GM19438 (cell line): Measurements from ENCODE around the gene SF3B4.

Source experiments
- ATAC-seq: cut with Tn5 transposase; IDR thresholded peaks from one replicate; pipeline ENCODE4 v1.9.1; 2021; ENCODE audit warnings: low read depth; ENCODE audit not compliant: unreplicated experiment

Gene SF3B4

GRCh38 chr1:149933208-149933607, 5.6 kb upstream of the SF3B4 start:
- no peak for ATAC-seq

- no peak for ATAC-seq
Observed at GRCh38 chr1:149932474-149932873, 4.9 kb upstream of the SF3B4 start.

GRCh38 chr1:149931212-149931790, 3.7 kb upstream of the SF3B4 start:
- no peak for ATAC-seq

GRCh38 chr1:149929856-149930255, 2.3 kb upstream of the SF3B4 start:
- ATAC-seq = no peak

GRCh38 chr1:149928401-149928724, 760 bp upstream of the SF3B4 start:
- no peak for ATAC-seq

- ATAC-seq = no peak
Observed at GRCh38 chr1:149927056-149927562, 494 bp downstream of the SF3B4 start.

- no peak for ATAC-seq
Observed at GRCh38 chr1:149926296-149926695, 1.3 kb downstream of the SF3B4 start.

- no peak for ATAC-seq
Observed at GRCh38 chr1:149925751-149926150, 1.9 kb downstream of the SF3B4 start.

- no peak for ATAC-seq
Observed at GRCh38 chr1:149925345-149925744, 2.3 kb downstream of the SF3B4 start.

GRCh38 chr1:149923626-149924025, 4.0 kb downstream of the SF3B4 start:
- ATAC-seq = no peak

GRCh38 chr1:149917571-149918144, 9.9 kb downstream of the SF3B4 start, which contains the start of gene SV2A:
TSS of gene SV2A (minus strand) at chr1:149917844. CDS start at chr1:149913840, 4,004 bp downstream.
- peak; percentile 59 for ATAC-seq

GRCh38 chr1:149916898-149917252, 10.7 kb downstream of the SF3B4 start:
- ATAC-seq = no peak

GRCh38 chr1:149916193-149916897, 11.3 kb downstream of the SF3B4 start:
- ATAC-seq = no peak

GRCh38 chr1:149915429-149916192, 12.0 kb downstream of the SF3B4 start:
- no peak for ATAC-seq

GRCh38 chr1:149914545-149914944, 13.1 kb downstream of the SF3B4 start:
- no peak for ATAC-seq

- no peak for ATAC-seq
Observed at GRCh38 chr1:149906570-149907075, 21.0 kb downstream of the SF3B4 start.

- ATAC-seq = no peak
Observed at GRCh38 chr1:149903836-149904491, 23.6 kb downstream of the SF3B4 start.

GRCh38 chr1:149899460-149900284, 27.9 kb downstream of the SF3B4 start, which contains the start of gene BOLA1:
TSS of gene BOLA1 (plus strand) at chr1:149899568. CDS start at chr1:149900060, 492 bp downstream.
- ATAC-seq = peak; percentile 95

GRCh38 chr1:149896575-149896974, 31.0 kb downstream of the SF3B4 start:
- ATAC-seq = no peak

- no peak for ATAC-seq
Observed at GRCh38 chr1:149888999-149889289, 38.7 kb downstream of the SF3B4 start.
